ENCODE data around the gene ATAT1. TPM values are rescaled to one million over a fixed set of nuclear protein-coding genes. Genes with fewer than 3 reads are reported as not detected.

ATAT1 gene
- polyA plus RNA-seq, 1 of the 3 experiments (the other 2 are of a cell fraction): 36.2 TPM

DNA sequence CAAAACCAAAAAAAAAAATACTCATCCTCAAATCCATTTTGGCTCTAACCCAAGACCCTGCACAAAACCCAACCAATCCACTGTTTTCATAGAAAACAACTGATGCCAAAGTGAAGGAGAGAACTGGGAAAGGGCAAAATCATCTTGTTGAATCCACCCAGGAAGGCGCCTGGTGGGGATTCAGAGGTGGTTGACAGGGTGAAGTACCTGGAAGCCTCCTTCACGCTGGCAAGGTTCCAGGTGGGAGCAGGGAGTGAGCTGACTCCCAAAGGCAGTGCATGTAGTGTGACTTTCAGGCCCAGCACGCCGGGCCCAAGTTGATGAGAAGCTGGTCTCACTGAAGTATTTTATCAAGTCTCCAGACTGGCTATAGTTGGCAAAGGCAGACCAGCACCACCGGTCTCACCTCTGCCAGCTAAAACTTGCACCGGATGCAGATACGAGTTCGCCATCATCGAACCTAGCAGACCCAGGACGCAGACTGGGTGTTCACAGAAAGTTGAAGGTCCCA is 26.2 kb upstream of the ATAT1 start:
- TF ChIP-seq CHD2 (IDR thresholded peaks at IDR 0.05; ENCODE audit: low read length, partially characterized antibody): no peak
- TF ChIP-seq FOXJ3 (CRISPR knock-in tag; IDR thresholded peaks at IDR 0.05): no peak
- no peak for TF ChIP-seq RAD21 (IDR thresholded peaks at IDR 0.05; ENCODE audit: low read length)
- 0 out of 2 replicates have a peak, but pooled peaks have one; percentile 7 for TF ChIP-seq NFIC (IDR thresholded peaks at IDR 0.05; ENCODE audit: borderline replicate concordance)
- TF ChIP-seq REST (IDR thresholded peaks at IDR 0.05; ENCODE audit: low read depth, low read length): no peak
- TF ChIP-seq MEF2A (IDR thresholded peaks at IDR 0.05; ENCODE audit: borderline replicate concordance, low read depth): no peak
- TF ChIP-seq RXRA (IDR thresholded peaks at IDR 0.05; ENCODE audit: borderline replicate concordance, low read depth): no peak
- no peak for TF ChIP-seq PBX3 (IDR thresholded peaks at IDR 0.05)
- no peak for TF ChIP-seq MXI1 (IDR thresholded peaks at IDR 0.05; ENCODE audit: low read depth, low read length)
- TF ChIP-seq FOXM1 (IDR thresholded peaks at IDR 0.05; ENCODE audit: low read depth): no peak
- TF ChIP-seq TEAD4 (IDR thresholded peaks at IDR 0.05; ENCODE audit: borderline replicate concordance, insufficient read depth): no peak
- no peak for TF ChIP-seq SMC3 (IDR thresholded peaks at IDR 0.05; ENCODE audit: low read depth, low read length)
- TF ChIP-seq NRF1 (IDR thresholded peaks at IDR 0.05; ENCODE audit: low read depth, low read length): no peak
- peak; percentile 29; the same call in 1 of the 2 replicates for TF ChIP-seq POLR2AphosphoS5 (IDR thresholded peaks at IDR 0.05; ENCODE audit: low read depth, low read length)
- TF ChIP-seq JUND (IDR thresholded peaks at IDR 0.05): no peak
- TF ChIP-seq ZBTB33 (IDR thresholded peaks at IDR 0.05; ENCODE audit: borderline replicate concordance, low read depth): no peak
- no peak for TF ChIP-seq FOSL2 (IDR thresholded peaks at IDR 0.05; ENCODE audit: borderline replicate concordance, low read depth)
- Histone ChIP-seq H3K79me2 (ENCODE audit: insufficient read depth) (no peaks in the 10 kb centered on the region), H3K9me3 (no peaks in the 10 kb centered on the region), H3K9ac (no peak overlapping the region), H3K27ac (ENCODE audit: low read depth in 2 of 2, low read length in 1 of 2) (0 out of 4 replicates have a peak overlapping the region, but pooled peaks of 1 of the 2 experiments have one; percentile 13), H3K4me3 (ENCODE audit: low read depth in 2 of 2, low read length in 1 of 2) (no peak overlapping the region), H3K4me2 (no peak overlapping the region), H4K20me1 (ENCODE audit: insufficient read depth) (no peaks in the 10 kb centered on the region), H3F3A (replicated peaks; ENCODE audit: insufficient read depth) (peaks cover 35% of the 10 kb centered on the region), H3K9me2 (no peaks in the 10 kb centered on the region), H3K27me3 (ENCODE audit: insufficient read depth) (no peaks in the 10 kb centered on the region), H2AFZ (ENCODE audit: low read depth) (no peak overlapping the region), H3K36me3 (replicated peaks in 1 of 2; ENCODE audit: control insufficient read depth in 1 of 2, insufficient read depth in 2 of 2, low read length in 1 of 2) (peaks cover 33 to 52% of the 10 kb centered on the region in 2 experiments), H3K4me1 (ENCODE audit: control insufficient read depth in 1 of 2, insufficient read depth in 2 of 2, low read depth in 1 of 2, low read length in 1 of 2) (no peaks in the 10 kb centered on the region)
- WGBS (ENCODE audit: low lambda C conversion rate): 96% methylated on average over 6 of the region's 10 CpGs
- ChIA-PET CTCF (interaction anchor here (1.4 to 9.9 kb wide), 4 partner anchors 10 to 56 kb away, joined by 5 to 118 read pairs (median 12); no protein-coding TSS in a partner anchor), POLR2A (interaction anchor here (1.2 to 2.4 kb wide), 5 partner anchors 7 to 13 kb away, joined by 3 to 18 read pairs (median 6); no protein-coding TSS in a partner anchor)
- DNase-seq: no peak

Data from SK-N-SH (cell line).